Body of pancreas (tissue), 4 donors: ENCODE results near the gene S100P.

Experiments used
- POLR2A ChIP-seq, 3 donors: fragments of 450-650 bp; IDR thresholded peaks; one replicate each; pipeline ENCODE4 v1.6.1; 2016; ENCODE audit warnings: antibody characterized with exemption in 3 of 3, mild to moderate bottlenecking in 2 of 3
- TF ChIP-seq, protein P1 (sequence below), 7 experiments: fragments of 450-650 bp in 4 of 7; fragments of 200-600 bp in 3 of 7; sonication (generic) in 3 of 7; IDR thresholded peaks; one replicate each; pipeline ENCODE4 v1.5.1; 2016 to 2019; ENCODE audit warnings: antibody characterized with exemption in 7 of 7

DNA sequence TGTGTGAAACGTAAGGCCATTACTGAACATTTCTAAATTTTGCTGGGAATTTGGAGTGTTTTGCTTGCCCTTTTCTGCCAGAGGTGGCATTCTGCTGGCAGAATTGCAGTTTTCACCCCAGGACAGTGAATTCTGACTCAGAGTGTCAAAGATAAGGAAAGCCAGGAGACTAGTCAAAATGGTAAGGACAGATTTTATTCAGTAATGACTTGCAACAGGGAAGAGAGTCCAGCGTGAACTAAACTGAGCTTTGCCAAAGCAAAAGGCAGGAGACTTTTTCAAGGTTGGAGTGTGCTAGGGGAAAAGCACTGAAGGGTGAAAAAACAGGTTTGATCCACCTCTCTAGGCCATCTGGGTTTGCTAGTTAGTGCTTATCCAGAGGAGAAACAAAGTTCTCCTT is 33.8 kb upstream of the S100P start:
- TF ChIP-seq, protein P1, sequence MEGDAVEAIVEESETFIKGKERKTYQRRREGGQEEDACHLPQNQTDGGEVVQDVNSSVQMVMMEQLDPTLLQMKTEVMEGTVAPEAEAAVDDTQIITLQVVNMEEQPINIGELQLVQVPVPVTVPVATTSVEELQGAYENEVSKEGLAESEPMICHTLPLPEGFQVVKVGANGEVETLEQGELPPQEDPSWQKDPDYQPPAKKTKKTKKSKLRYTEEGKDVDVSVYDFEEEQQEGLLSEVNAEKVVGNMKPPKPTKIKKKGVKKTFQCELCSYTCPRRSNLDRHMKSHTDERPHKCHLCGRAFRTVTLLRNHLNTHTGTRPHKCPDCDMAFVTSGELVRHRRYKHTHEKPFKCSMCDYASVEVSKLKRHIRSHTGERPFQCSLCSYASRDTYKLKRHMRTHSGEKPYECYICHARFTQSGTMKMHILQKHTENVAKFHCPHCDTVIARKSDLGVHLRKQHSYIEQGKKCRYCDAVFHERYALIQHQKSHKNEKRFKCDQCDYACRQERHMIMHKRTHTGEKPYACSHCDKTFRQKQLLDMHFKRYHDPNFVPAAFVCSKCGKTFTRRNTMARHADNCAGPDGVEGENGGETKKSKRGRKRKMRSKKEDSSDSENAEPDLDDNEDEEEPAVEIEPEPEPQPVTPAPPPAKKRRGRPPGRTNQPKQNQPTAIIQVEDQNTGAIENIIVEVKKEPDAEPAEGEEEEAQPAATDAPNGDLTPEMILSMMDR (IDR thresholded peaks at IDR 0.05) = no peak
- TF ChIP-seq POLR2A (IDR thresholded peaks at IDR 0.05) = no peak
